ENCODE data around the gene MOGAT2. TPM values are rescaled to one million over a fixed set of nuclear protein-coding genes. Genes with fewer than 3 reads are reported as not detected.
A peak's percentile ranks its signal among the peaks of the same experiment; 100 is the strongest.
"Not testable (repeated sequence)": the region's sequence is repeated elsewhere in the genome, so short reads cannot be mapped to it uniquely, and the experiment has no call there.

MOGAT2 gene
- 0.17 TPM for total RNA-seq
- long read RNA-seq, result 0 reads

- intact Hi-C loops (cut with micrococcal nuclease), result no loop called here
- DNase-seq (peak; percentile 45), ATAC-seq (peak; percentile 87)
Measured at GRCh38 chr11:75717608-75718418, at the start of gene MOGAT2. TSS of gene MOGAT2 (plus strand) at chr11:75717838. CDS start at chr11:75717889, 51 bp downstream.

DNA sequence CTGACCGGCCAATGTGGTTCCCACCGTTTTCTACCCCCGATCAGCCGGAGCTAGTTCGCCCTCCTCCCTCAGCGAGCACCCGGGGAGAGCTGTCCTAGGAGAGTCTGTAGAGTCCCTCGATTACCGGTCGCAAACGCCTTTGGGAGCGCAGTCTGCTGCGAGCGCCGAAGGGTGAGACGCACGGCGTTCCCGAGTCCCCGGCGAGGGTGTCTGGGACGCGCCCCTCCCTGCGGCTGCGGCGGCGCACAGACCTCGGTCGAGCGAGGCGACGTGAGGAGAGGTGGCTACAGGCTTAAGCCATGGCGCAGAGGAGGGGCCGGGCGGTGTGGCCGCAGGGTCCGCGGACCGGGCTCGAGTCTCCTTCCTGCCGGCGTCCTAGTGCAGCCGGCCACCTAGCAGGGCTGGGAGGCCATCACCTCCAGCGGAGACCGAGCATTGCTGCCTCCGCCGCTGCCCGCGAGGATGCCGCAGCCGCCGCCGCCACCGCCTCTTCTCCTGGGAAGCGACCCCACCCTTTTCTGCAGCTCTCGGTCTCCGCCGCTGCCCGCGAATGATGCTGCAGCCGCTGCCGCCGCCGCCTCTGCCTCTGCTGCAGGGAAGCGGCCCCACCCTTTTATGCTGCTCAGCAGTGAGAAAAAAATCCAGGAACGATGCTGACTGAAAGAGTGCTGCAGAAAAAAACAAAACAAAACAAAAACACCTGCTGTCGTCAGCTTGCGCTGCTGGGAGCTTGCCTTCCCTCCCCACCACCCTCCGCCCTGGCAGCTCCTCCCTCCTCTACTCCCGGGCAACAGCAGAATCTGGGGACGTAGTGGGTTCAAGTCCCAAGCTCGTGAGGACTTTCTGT is 49.0 kb upstream of the MOGAT2 start, which contains the start of gene MAP6:
MAP6 (minus strand) TSS at position 588 of the 847 bp plus-strand sequence. CDS start 669 bp downstream, outside the sequence.
- DNase-seq (peak; percentile 54), ATAC-seq (peak; percentile 69)
- intact Hi-C loops (cut with micrococcal nuclease), result no loop called here

- intact Hi-C loops (cut with micrococcal nuclease), result no loop called here
- no peak for ATAC-seq
Measured at GRCh38 chr11:75673977-75674582, 43.6 kb upstream of the MOGAT2 start.

DNA sequence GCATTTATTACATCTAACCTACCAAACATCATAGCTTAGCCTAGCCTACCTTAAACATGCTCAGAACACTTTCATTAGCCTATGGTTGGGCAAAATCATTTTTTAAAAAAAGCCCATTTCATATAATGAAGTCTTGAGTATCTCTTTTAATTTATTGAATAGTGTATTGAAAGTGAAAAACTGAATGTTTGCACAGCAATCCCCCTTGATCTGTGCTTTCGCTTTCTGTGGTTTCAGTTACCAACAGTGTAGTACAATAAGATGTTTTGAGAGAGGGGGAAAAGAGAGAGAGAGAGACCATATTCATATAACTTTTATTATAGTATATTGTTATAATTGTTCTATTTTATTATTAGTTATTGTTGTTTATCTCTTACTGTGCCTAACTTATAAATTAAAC is 40.4 kb upstream of the MOGAT2 start:
- DNase-seq (no peak), ATAC-seq (no peak)
- intact Hi-C loops (cut with micrococcal nuclease), result no loop called here

More at GRCh38 chr11:75673977-75674582, 43.6 kb upstream of the MOGAT2 start:
- no peak for DNase-seq

- no peak for ATAC-seq
- DNase-seq, result no peak
- intact Hi-C loops (cut with micrococcal nuclease), result no loop called here
Measured at GRCh38 chr11:75677909-75678308, 39.7 kb upstream of the MOGAT2 start.

GRCh38 chr11:75678620-75679259 is 38.9 kb upstream of the MOGAT2 start:
- no peak for ATAC-seq
- intact Hi-C loops (cut with micrococcal nuclease), result no loop called here
- DNase-seq, result no peak

- intact Hi-C loops (cut with micrococcal nuclease), result no loop called here
- ATAC-seq (no peak), DNase-seq (no peak)
Measured at GRCh38 chr11:75679566-75679965, 38.1 kb upstream of the MOGAT2 start.

DNA sequence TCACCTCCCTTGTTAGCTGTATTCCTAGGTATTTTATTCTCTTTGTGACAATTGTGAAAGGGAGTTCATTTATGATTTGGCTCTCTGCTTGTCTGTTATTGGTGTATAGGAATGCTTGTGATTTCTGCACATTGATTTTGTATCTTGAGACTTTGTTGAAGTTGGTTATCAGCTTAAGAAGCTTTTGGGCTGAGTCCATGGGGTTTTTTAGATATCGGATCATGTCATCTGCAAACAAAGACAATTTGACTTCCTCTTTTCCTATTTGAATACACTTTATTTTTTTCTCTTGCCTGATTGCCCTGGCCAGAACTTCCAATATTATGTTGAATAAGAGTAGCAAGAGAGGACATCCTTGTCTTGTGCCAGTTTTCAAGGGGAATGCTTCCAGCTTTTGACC is 33.8 kb upstream of the MOGAT2 start:
- ATAC-seq; intact Hi-C loops (cut with micrococcal nuclease); DNase-seq: not testable (repeated sequence)

- ATAC-seq (no peak), DNase-seq (no peak)
- intact Hi-C loops (cut with micrococcal nuclease), result no loop called here
Measured at GRCh38 chr11:75689863-75690609, 27.6 kb upstream of the MOGAT2 start.

- DNase-seq (no peak), ATAC-seq (no peak)
- intact Hi-C loops (cut with micrococcal nuclease), result no loop called here
Measured at GRCh38 chr11:75691804-75692203, 25.8 kb upstream of the MOGAT2 start.

GRCh38 chr11:75697906-75698581 is 19.6 kb upstream of the MOGAT2 start:
- intact Hi-C loops (cut with micrococcal nuclease), result no loop called here
- no peak for ATAC-seq
- no peak for DNase-seq

DNA sequence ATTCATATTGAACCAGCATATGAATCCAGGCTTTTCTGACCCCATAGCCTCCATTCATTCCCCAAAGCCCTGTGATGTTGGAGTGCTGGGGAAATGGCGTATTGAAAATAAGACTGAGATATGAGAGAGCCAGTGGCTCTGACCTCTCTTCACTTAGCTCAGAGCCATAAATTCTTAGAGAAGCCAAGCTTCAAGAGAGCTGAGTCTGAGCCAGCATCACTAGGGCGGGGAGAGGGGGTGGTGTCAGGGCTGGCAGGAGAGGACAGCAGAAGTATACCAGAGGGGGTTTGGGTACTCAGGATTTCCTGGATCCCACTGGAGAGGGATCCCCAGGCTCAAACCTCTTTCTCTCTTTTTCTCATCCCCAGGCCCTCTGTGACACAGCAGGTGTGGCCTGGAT is 16.7 kb upstream of the MOGAT2 start:
- ATAC-seq (peak; percentile 84), DNase-seq (peak; percentile 44)
- intact Hi-C loops (cut with micrococcal nuclease), result no loop called here

- intact Hi-C loops (cut with micrococcal nuclease), result no loop called here
- DNase-seq (no peak), ATAC-seq (no peak)
Measured at GRCh38 chr11:75703695-75704237, 13.9 kb upstream of the MOGAT2 start.

DNA sequence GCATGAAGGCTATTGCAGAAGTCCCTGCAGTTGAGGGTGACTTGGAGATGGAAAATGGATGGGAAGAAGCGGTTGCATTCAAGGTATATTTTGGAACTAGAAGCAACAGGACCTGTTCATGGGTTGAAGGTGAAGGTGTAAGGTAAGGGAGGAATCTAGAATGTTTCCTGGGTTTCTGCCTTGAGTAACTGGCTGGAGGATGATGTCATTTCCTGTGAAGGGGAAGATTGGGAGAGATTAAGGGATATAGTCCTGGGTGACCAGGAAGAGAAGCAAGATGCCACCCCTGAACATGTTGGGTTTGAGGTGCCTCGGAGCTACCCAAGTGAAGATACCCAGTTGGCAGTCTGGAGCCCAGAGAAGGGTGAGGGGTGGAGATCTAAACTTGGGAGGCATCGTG is 12.1 kb upstream of the MOGAT2 start:
- ATAC-seq (no peak), DNase-seq (no peak)

DNA sequence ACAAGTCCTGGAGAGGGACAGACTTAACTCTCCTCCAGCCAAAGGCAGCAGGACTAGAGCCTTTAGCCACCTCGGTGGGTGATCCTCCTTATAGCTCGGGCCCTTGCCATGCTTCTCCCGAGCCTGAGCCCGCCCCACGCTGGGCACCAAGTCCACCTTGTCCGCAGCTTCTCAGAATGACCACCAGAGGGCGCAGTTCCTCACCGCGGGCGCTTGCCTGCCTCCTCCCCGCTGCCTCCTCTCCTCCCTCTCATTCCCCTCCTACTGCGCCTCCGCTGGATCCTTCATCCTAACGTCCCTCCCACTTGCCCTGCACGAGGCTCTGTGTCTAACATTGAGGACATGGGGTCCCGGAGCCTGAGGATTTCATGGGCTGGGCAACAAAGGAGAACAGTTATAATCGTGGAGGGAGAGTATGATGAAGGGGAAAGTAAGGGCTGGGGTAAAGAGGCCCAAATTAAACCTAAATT is 11.3 kb upstream of the MOGAT2 start:
- ATAC-seq (peak; percentile 98), DNase-seq (peak; percentile 77)
- intact Hi-C loops (cut with micrococcal nuclease), result no loop called here

More for the DNA sequence above, 12.1 kb upstream of the MOGAT2 start:
- intact Hi-C loops (cut with micrococcal nuclease), result no loop called here

DNA sequence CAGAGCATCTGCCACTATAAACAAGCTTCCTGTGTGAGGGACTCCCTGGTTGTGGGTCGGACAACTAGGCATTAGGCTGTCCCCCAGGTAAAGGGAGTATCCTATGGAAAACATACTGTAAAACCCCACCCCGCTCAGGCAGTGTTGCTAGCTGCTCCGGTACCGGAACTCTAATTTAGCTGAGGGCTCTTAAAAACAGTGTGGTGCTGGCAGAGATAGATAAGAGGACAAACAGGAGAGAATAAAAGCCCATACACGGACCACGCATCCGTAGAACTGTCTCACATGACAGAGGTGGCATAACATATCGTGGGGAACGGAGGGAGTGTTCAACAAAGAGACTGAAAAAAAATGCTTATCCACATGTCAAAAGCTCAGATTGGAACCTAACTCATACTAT is 3.4 kb upstream of the MOGAT2 start:
- ATAC-seq (no peak), DNase-seq (no peak)
- intact Hi-C loops (cut with micrococcal nuclease), result no loop called here

- intact Hi-C loops (cut with micrococcal nuclease), result no loop called here
- DNase-seq (no peak), ATAC-seq (no peak)
Measured at GRCh38 chr11:75715688-75716087, 1.9 kb upstream of the MOGAT2 start.

GRCh38 chr11:75716659-75717058 is 979 bp upstream of the MOGAT2 start:
- ATAC-seq, result no peak
- intact Hi-C loops (cut with micrococcal nuclease), result no loop called here

More at GRCh38 chr11:75716659-75717058, 979 bp upstream of the MOGAT2 start:
- DNase-seq, result no peak
